ENCODE data around the gene SLC6A7. TPM values are rescaled to one million over a fixed set of nuclear protein-coding genes. Genes with fewer than 3 reads are reported as not detected.
"Not testable (repeated sequence)": the region's sequence is repeated elsewhere in the genome, so short reads cannot be mapped to it uniquely, and the experiment has no call there.

SLC6A7 gene
- total RNA-seq, 1 donor from 2014 or later = not detected

- DNase-seq = no peak
These were observed 54.3 kb downstream of the SLC6A7 start for GRCh38 chr5:150244209-150244608.

- peak; percentile 83 for DNase-seq
These were observed 55.4 kb downstream of the SLC6A7 start for GRCh38 chr5:150245111-150245789.

GRCh38 chr5:150245808-150246207 lies 55.9 kb downstream of the SLC6A7 start:
- no peak for DNase-seq

- peak; percentile 33 for DNase-seq
These were observed 56.6 kb downstream of the SLC6A7 start for GRCh38 chr5:150246429-150246828.

- peak; percentile 31 for DNase-seq
These were observed 57.0 kb downstream of the SLC6A7 start for GRCh38 chr5:150246835-150247234.

- no peak for DNase-seq
These were observed 57.9 kb downstream of the SLC6A7 start for GRCh38 chr5:150247726-150248125.

GRCh38 chr5:150248493-150248892 lies 58.6 kb downstream of the SLC6A7 start:
- DNase-seq = not testable (repeated sequence)

- no peak for DNase-seq
These were observed 59.1 kb downstream of the SLC6A7 start for GRCh38 chr5:150248946-150249345.

- no peak for DNase-seq
These were observed 59.9 kb downstream of the SLC6A7 start for GRCh38 chr5:150249744-150250143.

GRCh38 chr5:150251504-150251903 lies 61.6 kb downstream of the SLC6A7 start:
- no peak for DNase-seq

GRCh38 chr5:150252489-150252888 lies 62.6 kb downstream of the SLC6A7 start:
- no peak for DNase-seq

GRCh38 chr5:150253416-150254208 lies 63.8 kb downstream of the SLC6A7 start:
- no peak for DNase-seq

- DNase-seq = no peak
These were observed 64.5 kb downstream of the SLC6A7 start for GRCh38 chr5:150254363-150254762.

- DNase-seq = no peak
These were observed 64.9 kb downstream of the SLC6A7 start for GRCh38 chr5:150254774-150255173.

GRCh38 chr5:150255659-150256409 lies 66.0 kb downstream of the SLC6A7 start:
- DNase-seq = no peak

- no peak for DNase-seq
These were observed 66.7 kb downstream of the SLC6A7 start for GRCh38 chr5:150256410-150257064.

- DNase-seq = no peak
These were observed 67.6 kb downstream of the SLC6A7 start for GRCh38 chr5:150257424-150257823.

- DNase-seq = peak; percentile 52
These were observed 68.3 kb downstream of the SLC6A7 start for GRCh38 chr5:150258130-150258529.
